ENCODE data around the gene PAK1IP1. TPM values are rescaled to one million over a fixed set of nuclear protein-coding genes. Genes with fewer than 3 reads are reported as not detected.

PAK1IP1 gene
- total RNA-seq, 1 donor: 17.7 TPM

GRCh38 chr6:10687582-10687981 lies 7.2 kb upstream of the PAK1IP1 start:
- Histone ChIP-seq H3K4me3 (ENCODE audit: insufficient read depth, low read length) (no peak overlapping the region), H2AFZ (ENCODE audit: low read length) (no peak overlapping the region), H3K4me1 (ENCODE audit: insufficient read depth, low read length) (no peaks in the 10 kb centered on the region), H3K27ac (ENCODE audit: low read depth, low read length) (no peak overlapping the region), H3K4me2 (ENCODE audit: insufficient read depth, low read length) (no peak overlapping the region), H3K9me3 (ENCODE audit: low read depth, low read length) (no peaks in the 10 kb centered on the region), H3K36me3 (ENCODE audit: insufficient read depth, low read length) (no peaks in the 10 kb centered on the region), H3K79me2 (ENCODE audit: insufficient read depth, low read length) (no peaks in the 10 kb centered on the region), H4K20me1 (ENCODE audit: insufficient read depth, low read length) (no peaks in the 10 kb centered on the region), H3K27me3 (ENCODE audit: insufficient read depth, low read length) (no peaks in the 10 kb centered on the region)
- TF ChIP-seq, protein P1, sequence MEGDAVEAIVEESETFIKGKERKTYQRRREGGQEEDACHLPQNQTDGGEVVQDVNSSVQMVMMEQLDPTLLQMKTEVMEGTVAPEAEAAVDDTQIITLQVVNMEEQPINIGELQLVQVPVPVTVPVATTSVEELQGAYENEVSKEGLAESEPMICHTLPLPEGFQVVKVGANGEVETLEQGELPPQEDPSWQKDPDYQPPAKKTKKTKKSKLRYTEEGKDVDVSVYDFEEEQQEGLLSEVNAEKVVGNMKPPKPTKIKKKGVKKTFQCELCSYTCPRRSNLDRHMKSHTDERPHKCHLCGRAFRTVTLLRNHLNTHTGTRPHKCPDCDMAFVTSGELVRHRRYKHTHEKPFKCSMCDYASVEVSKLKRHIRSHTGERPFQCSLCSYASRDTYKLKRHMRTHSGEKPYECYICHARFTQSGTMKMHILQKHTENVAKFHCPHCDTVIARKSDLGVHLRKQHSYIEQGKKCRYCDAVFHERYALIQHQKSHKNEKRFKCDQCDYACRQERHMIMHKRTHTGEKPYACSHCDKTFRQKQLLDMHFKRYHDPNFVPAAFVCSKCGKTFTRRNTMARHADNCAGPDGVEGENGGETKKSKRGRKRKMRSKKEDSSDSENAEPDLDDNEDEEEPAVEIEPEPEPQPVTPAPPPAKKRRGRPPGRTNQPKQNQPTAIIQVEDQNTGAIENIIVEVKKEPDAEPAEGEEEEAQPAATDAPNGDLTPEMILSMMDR (IDR thresholded peaks at IDR 0.05; ENCODE audit: extremely low read depth, low read depth, low read length): no peak
- DNase-seq (ENCODE audit: insufficient read length, low spot score, missing footprints): no peak

GRCh38 chr6:10690651-10691445 lies 3.9 kb upstream of the PAK1IP1 start:
- Histone ChIP-seq H3K4me3 (ENCODE audit: insufficient read depth, low read length) (no peak overlapping the region), H3K36me3 (ENCODE audit: insufficient read depth, low read length) (no peaks in the 10 kb centered on the region), H4K20me1 (ENCODE audit: insufficient read depth, low read length) (no peaks in the 10 kb centered on the region), H3K4me2 (ENCODE audit: insufficient read depth, low read length) (no peak overlapping the region), H3K27ac (ENCODE audit: low read depth, low read length) (no peak overlapping the region), H3K79me2 (ENCODE audit: insufficient read depth, low read length) (peaks cover 21% of the 10 kb centered on the region), H3K27me3 (ENCODE audit: insufficient read depth, low read length) (no peaks in the 10 kb centered on the region), H3K4me1 (ENCODE audit: insufficient read depth, low read length) (peaks cover 13% of the 10 kb centered on the region), H2AFZ (ENCODE audit: low read length) (peak overlapping the region; percentile 31), H3K9me3 (ENCODE audit: low read depth, low read length) (no peaks in the 10 kb centered on the region)
- no peak for DNase-seq (ENCODE audit: insufficient read length, low spot score, missing footprints)
- TF ChIP-seq, protein P1 (IDR thresholded peaks at IDR 0.05; ENCODE audit: extremely low read depth, low read depth, low read length): no peak

- no peak for DNase-seq (ENCODE audit: insufficient read length, low spot score, missing footprints)
- H3K79me2 ChIP-seq (ENCODE audit: insufficient read depth, low read length): peaks cover 43% of the 10 kb centered on the region
- H3K27me3 ChIP-seq (ENCODE audit: insufficient read depth, low read length): no peaks in the 10 kb centered on the region
- H3K4me3 ChIP-seq (ENCODE audit: insufficient read depth, low read length): peak overlapping the region; percentile 100
- no peak overlapping the region for H3K27ac ChIP-seq (ENCODE audit: low read depth, low read length)
- no peaks in the 10 kb centered on the region for H3K9me3 ChIP-seq (ENCODE audit: low read depth, low read length)
- no peak overlapping the region for H2AFZ ChIP-seq (ENCODE audit: low read length)
- peaks cover 18% of the 10 kb centered on the region for H3K4me1 ChIP-seq (ENCODE audit: insufficient read depth, low read length)
- H4K20me1 ChIP-seq (ENCODE audit: insufficient read depth, low read length): no peaks in the 10 kb centered on the region
- peak overlapping the region; percentile 99 for H3K4me2 ChIP-seq (ENCODE audit: insufficient read depth, low read length)
- TF ChIP-seq, protein P1 (IDR thresholded peaks at IDR 0.05; ENCODE audit: extremely low read depth, low read depth, low read length): no peak
- peaks cover 5% of the 10 kb centered on the region for H3K36me3 ChIP-seq (ENCODE audit: insufficient read depth, low read length)
Measured at GRCh38 chr6:10692965-10693538, 1.7 kb upstream of the PAK1IP1 start.

DNA sequence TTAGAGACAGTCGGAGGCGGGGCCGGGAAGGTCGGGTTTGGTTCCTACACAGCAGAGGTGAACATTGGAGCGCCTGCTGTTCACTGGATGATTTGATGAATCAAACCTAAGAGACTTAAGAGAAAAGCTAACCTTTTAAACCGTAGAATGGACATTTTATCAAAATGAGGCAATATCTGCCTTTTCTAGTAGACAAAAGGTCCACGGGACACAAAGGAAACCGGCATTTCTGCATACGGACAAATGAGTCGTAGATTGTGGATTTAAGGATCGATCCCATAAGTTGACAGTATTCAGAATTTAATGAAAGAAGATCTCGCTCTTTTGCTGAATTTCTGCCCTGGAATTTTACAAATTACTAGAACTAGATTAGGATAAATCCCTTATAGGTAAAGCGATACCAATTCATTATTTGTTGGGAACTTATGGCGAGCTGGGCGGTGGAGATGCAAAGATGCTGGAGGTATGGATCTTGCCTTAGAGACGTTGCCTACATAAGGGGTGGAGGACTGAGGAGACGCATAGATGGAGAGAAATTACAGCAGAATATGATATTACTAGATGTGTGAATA lies 400 bp downstream of the PAK1IP1 start:
- H3K4me1 ChIP-seq (ENCODE audit: insufficient read depth, low read length): peaks cover 18% of the 10 kb centered on the region
- peak overlapping the region; percentile 100 for H3K4me3 ChIP-seq (ENCODE audit: insufficient read depth, low read length)
- peak overlapping the region; percentile 99 for H2AFZ ChIP-seq (ENCODE audit: low read length)
- peak overlapping the region; percentile 99 for H3K4me2 ChIP-seq (ENCODE audit: insufficient read depth, low read length)
- H3K79me2 ChIP-seq (ENCODE audit: insufficient read depth, low read length): peaks cover 58% of the 10 kb centered on the region
- H3K9me3 ChIP-seq (ENCODE audit: low read depth, low read length): no peaks in the 10 kb centered on the region
- DNase-seq (ENCODE audit: insufficient read length, low spot score, missing footprints): peak; percentile 68
- H3K27me3 ChIP-seq (ENCODE audit: insufficient read depth, low read length): no peaks in the 10 kb centered on the region
- TF ChIP-seq, protein P1 (IDR thresholded peaks at IDR 0.05; ENCODE audit: extremely low read depth, low read depth, low read length): no peak
- H3K36me3 ChIP-seq (ENCODE audit: insufficient read depth, low read length): peaks cover 14% of the 10 kb centered on the region
- H3K27ac ChIP-seq (ENCODE audit: low read depth, low read length): peak overlapping the region; percentile 96
- no peaks in the 10 kb centered on the region for H4K20me1 ChIP-seq (ENCODE audit: insufficient read depth, low read length)

All from osteoblast (primary cell).